SK-N-MC (cell line): ENCODE measurements around the gene IGSF9B.

Source experiments
- EZH2 ChIP-seq: fragments of 200-600 bp; sonication (generic); IDR thresholded peaks from one replicate; pipeline ENCODE4 v1.6.1; 2017; ENCODE audit warnings: antibody characterized with exemption
- FOXP2 ChIP-seq: optimal IDR thresholded peaks from 2 replicates; pipeline ENCODE3; 2011; ENCODE audit warnings: mild to moderate bottlenecking, moderate library complexity; ENCODE audit not compliant: insufficient read depth; ENCODE audit errors: extremely low read length, control extremely low read depth
- POLR2AphosphoS5 ChIP-seq: IDR thresholded peaks from 2 replicates; pipeline ENCODE4 v1.6.1; 2012; ENCODE audit warnings: mild to moderate bottlenecking, low read depth, low read length, borderline replicate concordance

DNA sequence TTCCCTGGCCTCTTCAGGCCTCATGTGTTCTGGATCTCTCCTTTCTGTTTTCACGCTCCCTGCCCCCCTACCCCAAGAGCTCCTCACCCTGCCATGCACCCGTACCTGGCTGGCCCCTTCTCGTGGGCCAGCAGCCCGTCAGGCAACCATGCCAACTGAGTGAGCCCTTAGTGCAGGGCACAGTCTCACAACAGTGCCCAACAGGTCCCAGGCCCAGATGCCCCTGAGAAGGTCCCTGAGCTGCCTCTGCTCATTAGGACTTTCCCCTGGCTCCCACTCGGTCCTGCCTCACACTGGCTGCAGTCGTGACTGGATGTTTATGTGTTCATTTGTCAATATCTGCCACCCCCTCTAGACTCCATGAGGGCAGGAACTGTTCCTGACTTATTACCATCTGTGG lies 44.8 kb upstream of the IGSF9B start:
- no peak for TF ChIP-seq POLR2AphosphoS5
- TF ChIP-seq EZH2 = no peak
- no peak for TF ChIP-seq FOXP2
